ENCODE results near the gene RXFP1. TPM values are rescaled to one million over a fixed set of nuclear protein-coding genes. Genes with fewer than 3 reads are reported as not detected.

Gene RXFP1
- total RNA-seq, 6 donors from 2014 or later = 3.0 to 7.3 (median 4.7) TPM

DNA sequence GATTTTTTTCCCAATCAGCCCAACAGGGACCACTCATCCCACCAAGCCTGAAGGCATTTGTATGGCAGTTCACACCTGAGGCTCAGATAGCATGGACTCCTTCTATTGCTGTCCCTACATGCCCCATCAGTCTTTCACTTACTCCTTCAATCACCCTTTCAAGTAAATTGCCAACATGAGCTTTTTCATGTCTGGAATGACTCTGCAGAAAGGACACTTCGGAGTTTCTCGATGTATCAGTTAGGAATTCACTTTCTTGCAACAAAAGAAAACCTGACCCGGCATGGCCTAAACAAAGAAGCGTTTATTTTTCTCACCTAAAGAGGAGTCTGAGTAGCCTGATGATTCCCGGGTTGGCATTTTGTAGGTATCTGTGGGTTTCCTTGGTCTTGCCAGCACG lies 38.6 kb downstream of the RXFP1 start:
- Histone ChIP-seq H3K4me1 (no peaks in the 10 kb centered on the region), H3K9me3 (no peaks in the 10 kb centered on the region), H3K4me3 (no peak overlapping the region), H3K27me3 (no peaks in the 10 kb centered on the region), H3K27ac (no peak overlapping the region), H3K36me3 (no peaks in the 10 kb centered on the region)
- DNase-seq (no peak), ATAC-seq (ENCODE audit: low FRiP score in 2 of 2) (no peak)
- TF ChIP-seq EP300 (IDR thresholded peaks at IDR 0.05) (no peak), POLR2A (IDR thresholded peaks at IDR 0.05) (no peak), POLR2AphosphoS5 (IDR thresholded peaks at IDR 0.05) (no peak)
- TF ChIP-seq, protein P1, sequence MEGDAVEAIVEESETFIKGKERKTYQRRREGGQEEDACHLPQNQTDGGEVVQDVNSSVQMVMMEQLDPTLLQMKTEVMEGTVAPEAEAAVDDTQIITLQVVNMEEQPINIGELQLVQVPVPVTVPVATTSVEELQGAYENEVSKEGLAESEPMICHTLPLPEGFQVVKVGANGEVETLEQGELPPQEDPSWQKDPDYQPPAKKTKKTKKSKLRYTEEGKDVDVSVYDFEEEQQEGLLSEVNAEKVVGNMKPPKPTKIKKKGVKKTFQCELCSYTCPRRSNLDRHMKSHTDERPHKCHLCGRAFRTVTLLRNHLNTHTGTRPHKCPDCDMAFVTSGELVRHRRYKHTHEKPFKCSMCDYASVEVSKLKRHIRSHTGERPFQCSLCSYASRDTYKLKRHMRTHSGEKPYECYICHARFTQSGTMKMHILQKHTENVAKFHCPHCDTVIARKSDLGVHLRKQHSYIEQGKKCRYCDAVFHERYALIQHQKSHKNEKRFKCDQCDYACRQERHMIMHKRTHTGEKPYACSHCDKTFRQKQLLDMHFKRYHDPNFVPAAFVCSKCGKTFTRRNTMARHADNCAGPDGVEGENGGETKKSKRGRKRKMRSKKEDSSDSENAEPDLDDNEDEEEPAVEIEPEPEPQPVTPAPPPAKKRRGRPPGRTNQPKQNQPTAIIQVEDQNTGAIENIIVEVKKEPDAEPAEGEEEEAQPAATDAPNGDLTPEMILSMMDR (IDR thresholded peaks at IDR 0.05) = no peak
- WGBS, 2 donors = 84 to 85% methylated on average over 6 of the region's 6 CpGs

- Histone ChIP-seq H3K9me3 (no peaks in the 10 kb centered on the region), H3K4me1 (no peaks in the 10 kb centered on the region), H3K36me3 (no peaks in the 10 kb centered on the region), H3K27me3 (no peaks in the 10 kb centered on the region), H3K4me3 (no peak overlapping the region), H3K27ac (no peak overlapping the region)
- ATAC-seq (ENCODE audit: low FRiP score in 2 of 2) = peak in 1 of 2 donors; percentile 43
- TF ChIP-seq POLR2AphosphoS5 (IDR thresholded peaks at IDR 0.05) = no peak
- 97 to 98% methylated on average over 6 to 11 of the region's 18 CpGs for WGBS, 2 donors
- peak in 1 of 2 donors; percentile 80 for DNase-seq
Observed at GRCh38 chr4:158566860-158567259, 45.2 kb downstream of the RXFP1 start.

GRCh38 chr4:158571736-158572135 lies 50.1 kb downstream of the RXFP1 start:
- H3K27ac ChIP-seq = no peak overlapping the region

GRCh38 chr4:158572608-158573007 lies 50.9 kb downstream of the RXFP1 start:
- Histone ChIP-seq H3K27me3 (no peaks in the 10 kb centered on the region), H3K4me1 (no peaks in the 10 kb centered on the region), H3K9me3 (no peaks in the 10 kb centered on the region), H3K36me3 (no peaks in the 10 kb centered on the region), H3K27ac (no peak overlapping the region), H3K4me3 (no peak overlapping the region)
- no peak for TF ChIP-seq POLR2A (IDR thresholded peaks at IDR 0.05)
- TF ChIP-seq EP300 (IDR thresholded peaks at IDR 0.05) = no peak
- TF ChIP-seq, protein P1 (IDR thresholded peaks at IDR 0.05) = no peak
- TF ChIP-seq POLR2AphosphoS5 (IDR thresholded peaks at IDR 0.05) = no peak
- WGBS, 2 donors = 86 to 93% methylated on average over 7 of the region's 7 CpGs
- no peak for DNase-seq
- no peak for ATAC-seq (ENCODE audit: low FRiP score in 2 of 2)

More at GRCh38 chr4:158571736-158572135, 50.1 kb downstream of the RXFP1 start:
- Histone ChIP-seq H3K36me3 (no peaks in the 10 kb centered on the region), H3K9me3 (no peaks in the 10 kb centered on the region), H3K4me1 (no peaks in the 10 kb centered on the region), H3K4me3 (no peak overlapping the region), H3K27me3 (no peaks in the 10 kb centered on the region)
- TF ChIP-seq POLR2AphosphoS5 (IDR thresholded peaks at IDR 0.05) = no peak
- TF ChIP-seq, protein P1 (IDR thresholded peaks at IDR 0.05) = no peak
- TF ChIP-seq EP300 (IDR thresholded peaks at IDR 0.05) = no peak
- no peak for TF ChIP-seq POLR2A (IDR thresholded peaks at IDR 0.05)
- ATAC-seq (ENCODE audit: low FRiP score in 2 of 2) (no peak), DNase-seq (no peak)
- 93 to 96% methylated on average over 6 of the region's 6 CpGs for WGBS, 2 donors

- Histone ChIP-seq H3K36me3 (no peaks in the 10 kb centered on the region), H3K27me3 (no peaks in the 10 kb centered on the region), H3K27ac (no peak overlapping the region), H3K9me3 (no peaks in the 10 kb centered on the region), H3K4me1 (no peaks in the 10 kb centered on the region), H3K4me3 (no peak overlapping the region)
- 26 to 30% methylated on average over 1 of the region's 1 CpG for WGBS, 2 donors
- DNase-seq (no peak), ATAC-seq (ENCODE audit: low FRiP score in 2 of 2) (no peak)
- TF ChIP-seq, protein P1 (IDR thresholded peaks at IDR 0.05) = no peak
- TF ChIP-seq POLR2A (IDR thresholded peaks at IDR 0.05) (no peak), POLR2AphosphoS5 (IDR thresholded peaks at IDR 0.05) (no peak), EP300 (IDR thresholded peaks at IDR 0.05) (no peak)
Observed at GRCh38 chr4:158578476-158578875, 56.8 kb downstream of the RXFP1 start.
